K562 (cell line): ENCODE results near the gene FANCC. TPM values are rescaled to one million over a fixed set of nuclear protein-coding genes. Genes with fewer than 3 reads are reported as not detected.

ENCODE experiments used
- ARID4B ChIP-seq: sonication (generic); formaldehyde crosslinking; IDR thresholded peaks from 2 replicates; pipeline ENCODE4 v1.8.0; 2022; ENCODE audit warnings: mild to moderate bottlenecking, missing genetic modification reagents
- DNMT1 ChIP-seq: fragments of 450-650 bp; IDR thresholded peaks from 2 replicates; pipeline ENCODE4 v1.6.1; 2016; ENCODE audit warnings: antibody characterized with exemption, mild to moderate bottlenecking
- POLR2H ChIP-seq: IDR thresholded peaks from 2 replicates; pipeline ENCODE4 v1.6.1; 2016; ENCODE audit warnings: missing genetic modification characterization, low read depth, mild to moderate bottlenecking, control low read depth, missing compliant biosample characterization, moderate library complexity
- RBBP5 ChIP-seq: fragments of 200-600 bp; sonication (generic); IDR thresholded peaks from 2 replicates; pipeline ENCODE4 v1.6.1; 2012; ENCODE audit warnings: borderline replicate concordance, mild to moderate bottlenecking, low read length, control low read depth, inconsistent platforms; ENCODE audit not compliant: insufficient read depth, poor library complexity, severe bottlenecking
- RBM17 ChIP-seq: fragments of 200-400 bp; formaldehyde crosslinking; IDR thresholded peaks from 2 replicates; pipeline ENCODE4 v1.6.1; 2017; ENCODE audit warnings: low read depth, mild to moderate bottlenecking, low read length, borderline replicate concordance
- U2AF1 ChIP-seq: fragments of 200-400 bp; formaldehyde crosslinking; optimal IDR thresholded peaks from 2 replicates; pipeline ENCODE3; 2017; ENCODE audit warnings: mild to moderate bottlenecking, low read depth, low read length, moderate library complexity
- VEZF1 ChIP-seq: fragments of 200-800 bp; sonication (Bioruptor generic); IDR thresholded peaks from 2 replicates; pipeline ENCODE4 v1.6.1; 2017; ENCODE audit warnings: missing genetic modification characterization, missing compliant biosample characterization
- polyA plus RNA-seq, 8 experiments: library from polyadenylated mRNA; depleted of rRNA in 4 of 8; stranded (reverse) in 5 of 8; unstranded in 3 of 8; fragments of >200 nt; fragmentation: Nextera tagmentation in 2 of 8; fragmentation: Illumina TruSeq in 1 of 8; extraction: Ambion mirVana in 2 of 8; extraction: Trizol in 1 of 8; gene quantifications; 2 replicates each; pipeline versions ENCODE4 v1.2.1 to v1.2.3, GENCODE V29; 2011 to 2014; ENCODE audit warnings: inconsistent platforms in 1 of 8, missing spikeins in 1 of 8
- total RNA-seq, 7 experiments: library from RNA; depleted of rRNA in 6 of 7; stranded (reverse); fragments of >200 nt in 6 of 7; fragmentation: Illumina TruSeq in 2 of 7; extraction: Trizol in 2 of 7; gene quantifications; 2 replicates each; pipeline versions ENCODE4 v1.2.1 to v1.2.3, GENCODE V29; 2011 to 2021; ENCODE audit warnings: low replicate concordance in 1 of 7
- TF ChIP-seq, protein P1 (sequence below), 2 experiments: fragments of 450-650 bp in 1 of 2; sonication (generic) in 1 of 2; formaldehyde crosslinking in 1 of 2; IDR thresholded peaks; 2 replicates each; pipeline versions ENCODE4 v1.7.1 to v1.9.0; 2016 to 2022; ENCODE audit warnings: inconsistent platforms in 1 of 2, mild to moderate bottlenecking in 1 of 2, missing genetic modification reagents in 1 of 2

The FANCC gene
- total and polyA plus RNA-seq, 9 of the 15 experiments (the other 6 are each of a cell fraction or from before 2014, with no cell fraction given) = 4.6 to 18.4 (median 14.2) TPM

DNA sequence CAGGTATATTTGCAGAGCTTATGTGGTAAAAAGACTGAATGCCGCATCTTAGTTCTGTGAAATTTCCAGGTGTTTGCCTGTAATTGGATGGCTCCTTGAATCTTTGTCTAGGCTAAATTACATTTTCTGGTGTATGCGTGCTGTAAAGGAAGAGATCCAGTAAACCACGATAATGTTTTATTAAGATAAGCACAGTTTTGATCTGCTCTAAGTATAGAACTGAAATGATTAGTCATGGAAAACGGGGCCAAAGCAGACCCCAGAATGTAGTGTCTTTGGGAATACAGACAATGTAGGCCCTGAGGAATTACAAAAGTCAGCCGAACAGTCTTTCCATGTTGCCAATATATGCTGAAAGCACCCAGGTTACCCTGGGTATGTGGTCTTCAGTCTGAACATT is 257.3 kb downstream of the FANCC start (continued):
- TF ChIP-seq, protein P1, sequence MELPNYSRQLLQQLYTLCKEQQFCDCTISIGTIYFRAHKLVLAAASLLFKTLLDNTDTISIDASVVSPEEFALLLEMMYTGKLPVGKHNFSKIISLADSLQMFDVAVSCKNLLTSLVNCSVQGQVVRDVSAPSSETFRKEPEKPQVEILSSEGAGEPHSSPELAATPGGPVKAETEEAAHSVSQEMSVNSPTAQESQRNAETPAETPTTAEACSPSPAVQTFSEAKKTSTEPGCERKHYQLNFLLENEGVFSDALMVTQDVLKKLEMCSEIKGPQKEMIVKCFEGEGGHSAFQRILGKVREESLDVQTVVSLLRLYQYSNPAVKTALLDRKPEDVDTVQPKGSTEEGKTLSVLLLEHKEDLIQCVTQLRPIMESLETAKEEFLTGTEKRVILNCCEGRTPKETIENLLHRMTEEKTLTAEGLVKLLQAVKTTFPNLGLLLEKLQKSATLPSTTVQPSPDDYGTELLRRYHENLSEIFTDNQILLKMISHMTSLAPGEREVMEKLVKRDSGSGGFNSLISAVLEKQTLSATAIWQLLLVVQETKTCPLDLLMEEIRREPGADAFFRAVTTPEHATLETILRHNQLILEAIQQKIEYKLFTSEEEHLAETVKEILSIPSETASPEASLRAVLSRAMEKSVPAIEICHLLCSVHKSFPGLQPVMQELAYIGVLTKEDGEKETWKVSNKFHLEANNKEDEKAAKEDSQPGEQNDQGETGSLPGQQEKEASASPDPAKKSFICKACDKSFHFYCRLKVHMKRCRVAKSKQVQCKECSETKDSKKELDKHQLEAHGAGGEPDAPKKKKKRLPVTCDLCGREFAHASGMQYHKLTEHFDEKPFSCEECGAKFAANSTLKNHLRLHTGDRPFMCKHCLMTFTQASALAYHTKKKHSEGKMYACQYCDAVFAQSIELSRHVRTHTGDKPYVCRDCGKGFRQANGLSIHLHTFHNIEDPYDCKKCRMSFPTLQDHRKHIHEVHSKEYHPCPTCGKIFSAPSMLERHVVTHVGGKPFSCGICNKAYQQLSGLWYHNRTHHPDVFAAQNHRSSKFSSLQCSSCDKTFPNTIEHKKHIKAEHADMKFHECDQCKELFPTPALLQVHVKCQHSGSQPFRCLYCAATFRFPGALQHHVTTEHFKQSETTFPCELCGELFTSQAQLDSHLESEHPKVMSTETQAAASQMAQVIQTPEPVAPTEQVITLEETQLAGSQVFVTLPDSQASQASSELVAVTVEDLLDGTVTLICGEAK (IDR thresholded peaks at IDR 0.05) = no peak
- TF ChIP-seq, protein P1 (CRISPR knock-in tag; IDR thresholded peaks at IDR 0.05) = no peak
- TF ChIP-seq RBM17 (no peak), VEZF1 (CRISPR knock-in tag) (no peak), ARID4B (CRISPR knock-in tag) (no peak), RBBP5 (no peak), U2AF1 (no peak), POLR2H (no peak), DNMT1 (no peak)
- TF ChIP-seq, all 486 proteins: peak for 0
